MM.1S (cell line): ENCODE measurements around the gene DCTN1.

Experiments
- CTCF ChIP-seq: fragments of 300-600 bp; sonication (generic); IDR thresholded peaks from 2 replicates; pipeline ENCODE4 v1.5.1; 2016; ENCODE audit warnings: antibody characterized with exemption, low read length, mixed read lengths
- EZH2 ChIP-seq: fragments of 300-600 bp; sonication (generic); optimal IDR thresholded peaks from 2 replicates; pipeline ENCODE3; 2017; ENCODE audit warnings: low read depth, mild to moderate bottlenecking, antibody characterized with exemption, low read length, mixed read lengths

GRCh38 chr2:74387346-74387745, 7.2 kb upstream of the DCTN1 start:
- no peak for TF ChIP-seq CTCF
- TF ChIP-seq EZH2, result no peak
